ENCODE results near the gene USP2. TPM values are rescaled to one million over a fixed set of nuclear protein-coding genes. Genes with fewer than 3 reads are reported as not detected.

Gene USP2
- total RNA-seq, 1 donor from 2014 or later: 6.7 TPM

GRCh38 chr11:119414734-119415133 is 33.2 kb upstream of the USP2 start:
- Histone ChIP-seq H3K9me3 (ENCODE audit: insufficient read depth, low read depth, low read length) (no peaks in the 10 kb centered on the region), H3K4me2 (ENCODE audit: low read length) (no peak overlapping the region), H2AFZ (ENCODE audit: low read depth, low read length) (no peak overlapping the region), H3K79me2 (ENCODE audit: insufficient read depth, low read length) (peaks cover 9% of the 10 kb centered on the region), H4K20me1 (ENCODE audit: insufficient read depth, low read length) (peaks cover 5% of the 10 kb centered on the region), H3K27me3 (ENCODE audit: insufficient read depth, low read length) (no peaks in the 10 kb centered on the region), H3K9ac (ENCODE audit: low read length) (no peak overlapping the region), H3K27ac (ENCODE audit: low read depth, low read length) (no peak overlapping the region), H3K4me3 (ENCODE audit: insufficient read depth, low read depth, low read length) (no peak overlapping the region), H3K36me3 (ENCODE audit: insufficient read depth, low read length) (peaks cover 8% of the 10 kb centered on the region), H3K4me1 (ENCODE audit: insufficient read depth, low read length) (peaks cover 28% of the 10 kb centered on the region)
- DNase-seq (ENCODE audit: low read depth) (no peak), FAIRE-seq (no peak)
- Mint-ChIP-seq H3K27ac (ENCODE audit: unreplicated experiment) (no peak overlapping the region), H3K36me3 (ENCODE audit: low read depth, unreplicated experiment) (peaks cover 18% of the 10 kb centered on the region), H3K4me1 (ENCODE audit: low read depth, unreplicated experiment) (peaks cover 12% of the 10 kb centered on the region), H3K4me3 (ENCODE audit: unreplicated experiment) (no peak overlapping the region), H3K9me3 (ENCODE audit: unreplicated experiment) (no peaks in the 10 kb centered on the region), H3K27me3 (ENCODE audit: low read depth, unreplicated experiment) (peaks cover 4% of the 10 kb centered on the region)
- TF ChIP-seq EZH2 (IDR thresholded peaks at IDR 0.05; ENCODE audit: insufficient read depth, low read length) (no peak), CTCF (IDR thresholded peaks at IDR 0.05; ENCODE audit: insufficient read depth, low read depth, low read length) (no peak)

GRCh38 chr11:119414321-119414720 is 32.8 kb upstream of the USP2 start:
- Histone ChIP-seq H3K9ac (ENCODE audit: low read length) (no peak overlapping the region), H3K9me3 (ENCODE audit: insufficient read depth, low read depth, low read length) (no peaks in the 10 kb centered on the region), H3K4me2 (ENCODE audit: low read length) (no peak overlapping the region), H3K27me3 (ENCODE audit: insufficient read depth, low read length) (no peaks in the 10 kb centered on the region), H4K20me1 (ENCODE audit: insufficient read depth, low read length) (peaks cover under 1% of the 10 kb centered on the region), H3K79me2 (ENCODE audit: insufficient read depth, low read length) (peaks cover 5% of the 10 kb centered on the region), H3K4me1 (ENCODE audit: insufficient read depth, low read length) (peaks cover 27% of the 10 kb centered on the region), H3K4me3 (ENCODE audit: insufficient read depth, low read depth, low read length) (no peak overlapping the region), H3K36me3 (ENCODE audit: insufficient read depth, low read length) (peaks cover 8% of the 10 kb centered on the region), H2AFZ (ENCODE audit: low read depth, low read length) (no peak overlapping the region), H3K27ac (ENCODE audit: low read depth, low read length) (no peak overlapping the region)
- H3K27me3 Mint-ChIP-seq (ENCODE audit: low read depth, unreplicated experiment): peaks cover 4% of the 10 kb centered on the region
- no peak overlapping the region for H3K27ac Mint-ChIP-seq (ENCODE audit: unreplicated experiment)
- FAIRE-seq (no peak), DNase-seq (ENCODE audit: low read depth) (no peak)
- no peak overlapping the region for H3K4me3 Mint-ChIP-seq (ENCODE audit: unreplicated experiment)
- TF ChIP-seq CTCF (IDR thresholded peaks at IDR 0.05; ENCODE audit: insufficient read depth, low read depth, low read length) (no peak), EZH2 (IDR thresholded peaks at IDR 0.05; ENCODE audit: insufficient read depth, low read length) (no peak)
- peaks cover 12% of the 10 kb centered on the region for H3K4me1 Mint-ChIP-seq (ENCODE audit: low read depth, unreplicated experiment)
- H3K9me3 Mint-ChIP-seq (ENCODE audit: unreplicated experiment): no peaks in the 10 kb centered on the region
- peaks cover 14% of the 10 kb centered on the region for H3K36me3 Mint-ChIP-seq (ENCODE audit: low read depth, unreplicated experiment)

GRCh38 chr11:119412072-119412471 is 30.6 kb upstream of the USP2 start:
- Histone ChIP-seq H4K20me1 (ENCODE audit: insufficient read depth, low read length) (no peaks in the 10 kb centered on the region), H3K27me3 (ENCODE audit: insufficient read depth, low read length) (no peaks in the 10 kb centered on the region), H3K9ac (ENCODE audit: low read length) (no peak overlapping the region), H3K4me2 (ENCODE audit: low read length) (no peak overlapping the region), H3K27ac (ENCODE audit: low read depth, low read length) (no peak overlapping the region), H3K4me1 (ENCODE audit: insufficient read depth, low read length) (peaks cover 4% of the 10 kb centered on the region), H3K36me3 (ENCODE audit: insufficient read depth, low read length) (no peaks in the 10 kb centered on the region), H2AFZ (ENCODE audit: low read depth, low read length) (no peak overlapping the region), H3K4me3 (ENCODE audit: insufficient read depth, low read depth, low read length) (no peak overlapping the region), H3K9me3 (ENCODE audit: insufficient read depth, low read depth, low read length) (no peaks in the 10 kb centered on the region), H3K79me2 (ENCODE audit: insufficient read depth, low read length) (no peaks in the 10 kb centered on the region)
- FAIRE-seq: no peak
- no peak for DNase-seq (ENCODE audit: low read depth)
- Mint-ChIP-seq H3K4me3 (ENCODE audit: unreplicated experiment) (no peak overlapping the region), H3K4me1 (ENCODE audit: low read depth, unreplicated experiment) (peaks cover 3% of the 10 kb centered on the region), H3K36me3 (ENCODE audit: low read depth, unreplicated experiment) (peaks cover 6% of the 10 kb centered on the region), H3K9me3 (ENCODE audit: unreplicated experiment) (no peaks in the 10 kb centered on the region), H3K27me3 (ENCODE audit: low read depth, unreplicated experiment) (peaks cover 4% of the 10 kb centered on the region), H3K27ac (ENCODE audit: unreplicated experiment) (no peak overlapping the region)
- TF ChIP-seq CTCF (IDR thresholded peaks at IDR 0.05; ENCODE audit: insufficient read depth, low read depth, low read length) (no peak), EZH2 (IDR thresholded peaks at IDR 0.05; ENCODE audit: insufficient read depth, low read length) (no peak)
